ENCODE results near the gene ERLEC1.

DNA sequence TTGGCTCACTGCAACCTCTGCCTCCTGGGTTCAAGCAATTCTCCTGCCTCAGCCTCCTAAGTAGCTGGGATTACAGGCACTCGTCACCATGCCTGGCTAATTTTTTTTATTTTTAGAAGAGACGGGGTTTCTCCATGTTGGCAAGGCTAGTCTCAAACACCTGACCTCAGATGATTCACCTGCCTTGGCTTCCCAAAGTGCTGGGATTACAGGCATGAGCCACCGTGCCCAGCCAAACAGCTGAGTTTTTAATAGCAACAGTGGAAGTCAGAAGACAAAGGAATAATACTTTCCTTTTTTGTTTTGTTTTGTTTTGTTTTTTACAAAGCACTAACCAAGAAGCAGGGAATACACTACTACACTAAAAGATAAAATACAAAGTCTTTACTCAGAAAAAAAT, 56.0 kb downstream of the ERLEC1 start:
- TF ChIP-seq, protein P1, sequence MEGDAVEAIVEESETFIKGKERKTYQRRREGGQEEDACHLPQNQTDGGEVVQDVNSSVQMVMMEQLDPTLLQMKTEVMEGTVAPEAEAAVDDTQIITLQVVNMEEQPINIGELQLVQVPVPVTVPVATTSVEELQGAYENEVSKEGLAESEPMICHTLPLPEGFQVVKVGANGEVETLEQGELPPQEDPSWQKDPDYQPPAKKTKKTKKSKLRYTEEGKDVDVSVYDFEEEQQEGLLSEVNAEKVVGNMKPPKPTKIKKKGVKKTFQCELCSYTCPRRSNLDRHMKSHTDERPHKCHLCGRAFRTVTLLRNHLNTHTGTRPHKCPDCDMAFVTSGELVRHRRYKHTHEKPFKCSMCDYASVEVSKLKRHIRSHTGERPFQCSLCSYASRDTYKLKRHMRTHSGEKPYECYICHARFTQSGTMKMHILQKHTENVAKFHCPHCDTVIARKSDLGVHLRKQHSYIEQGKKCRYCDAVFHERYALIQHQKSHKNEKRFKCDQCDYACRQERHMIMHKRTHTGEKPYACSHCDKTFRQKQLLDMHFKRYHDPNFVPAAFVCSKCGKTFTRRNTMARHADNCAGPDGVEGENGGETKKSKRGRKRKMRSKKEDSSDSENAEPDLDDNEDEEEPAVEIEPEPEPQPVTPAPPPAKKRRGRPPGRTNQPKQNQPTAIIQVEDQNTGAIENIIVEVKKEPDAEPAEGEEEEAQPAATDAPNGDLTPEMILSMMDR (IDR thresholded peaks at IDR 0.05; ENCODE audit: poor library complexity, severe bottlenecking): no peak
- no peak for TF ChIP-seq POLR2AphosphoS5 (IDR thresholded peaks at IDR 0.05)
- no peak for TF ChIP-seq TAF1 (IDR thresholded peaks at IDR 0.05; ENCODE audit: low read depth)
- no peak for TF ChIP-seq MXI1 (conservative IDR thresholded peaks at IDR 0.05; ENCODE audit: poor library complexity, severe bottlenecking)
- TF ChIP-seq, protein P2, sequence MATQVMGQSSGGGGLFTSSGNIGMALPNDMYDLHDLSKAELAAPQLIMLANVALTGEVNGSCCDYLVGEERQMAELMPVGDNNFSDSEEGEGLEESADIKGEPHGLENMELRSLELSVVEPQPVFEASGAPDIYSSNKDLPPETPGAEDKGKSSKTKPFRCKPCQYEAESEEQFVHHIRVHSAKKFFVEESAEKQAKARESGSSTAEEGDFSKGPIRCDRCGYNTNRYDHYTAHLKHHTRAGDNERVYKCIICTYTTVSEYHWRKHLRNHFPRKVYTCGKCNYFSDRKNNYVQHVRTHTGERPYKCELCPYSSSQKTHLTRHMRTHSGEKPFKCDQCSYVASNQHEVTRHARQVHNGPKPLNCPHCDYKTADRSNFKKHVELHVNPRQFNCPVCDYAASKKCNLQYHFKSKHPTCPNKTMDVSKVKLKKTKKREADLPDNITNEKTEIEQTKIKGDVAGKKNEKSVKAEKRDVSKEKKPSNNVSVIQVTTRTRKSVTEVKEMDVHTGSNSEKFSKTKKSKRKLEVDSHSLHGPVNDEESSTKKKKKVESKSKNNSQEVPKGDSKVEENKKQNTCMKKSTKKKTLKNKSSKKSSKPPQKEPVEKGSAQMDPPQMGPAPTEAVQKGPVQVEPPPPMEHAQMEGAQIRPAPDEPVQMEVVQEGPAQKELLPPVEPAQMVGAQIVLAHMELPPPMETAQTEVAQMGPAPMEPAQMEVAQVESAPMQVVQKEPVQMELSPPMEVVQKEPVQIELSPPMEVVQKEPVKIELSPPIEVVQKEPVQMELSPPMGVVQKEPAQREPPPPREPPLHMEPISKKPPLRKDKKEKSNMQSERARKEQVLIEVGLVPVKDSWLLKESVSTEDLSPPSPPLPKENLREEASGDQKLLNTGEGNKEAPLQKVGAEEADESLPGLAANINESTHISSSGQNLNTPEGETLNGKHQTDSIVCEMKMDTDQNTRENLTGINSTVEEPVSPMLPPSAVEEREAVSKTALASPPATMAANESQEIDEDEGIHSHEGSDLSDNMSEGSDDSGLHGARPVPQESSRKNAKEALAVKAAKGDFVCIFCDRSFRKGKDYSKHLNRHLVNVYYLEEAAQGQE (IDR thresholded peaks at IDR 0.05; ENCODE audit: borderline replicate concordance): no peak
- no peak for TF ChIP-seq EP300 (conservative IDR thresholded peaks at IDR 0.05; ENCODE audit: poor library complexity, severe bottlenecking)
- TF ChIP-seq RAD21 (conservative IDR thresholded peaks at IDR 0.05): no peak
- no peak for TF ChIP-seq EZH2 (IDR thresholded peaks at IDR 0.05; ENCODE audit: borderline replicate concordance, insufficient read depth, low read length, poor library complexity, severe bottlenecking)
- no peak for TF ChIP-seq SMC3 (conservative IDR thresholded peaks at IDR 0.05; ENCODE audit: poor library complexity)

All from neural cell (in vitro differentiated cells).